ENCODE results near the gene CBX5. TPM values are rescaled to one million over a fixed set of nuclear protein-coding genes. Genes with fewer than 3 reads are reported as not detected.

The CBX5 gene
- total and polyA plus RNA-seq, 10 donors, result 6.5 to 60.3 (median 43.6) TPM

GRCh38 chr12:54294953-54295566 lies 15.1 kb upstream of the CBX5 start:
- H3K27ac ChIP-seq, result peak overlapping the region in 6 of 8 donors; percentile 36 to 94 (median 76)
- H3K27me3 ChIP-seq (replicated peaks in 1 of 7), result peaks cover 0 to 24% (median 13%) of the 10 kb centered on the region in 7 donors
- intact Hi-C loops (cut with DNase I; ENCODE audit: low total_unique reads), result no loop called here
- peaks cover 0 to 48% (median 2%) of the 10 kb centered on the region in 6 donors for H3K36me3 ChIP-seq
- TF ChIP-seq POLR2AphosphoS5 (IDR thresholded peaks at IDR 0.05) (no peak), POLR2A (IDR thresholded peaks at IDR 0.05) (no peak), CTCF (IDR thresholded peaks at IDR 0.05 in 8 of 11, conservative IDR thresholded peaks at IDR 0.05 in 3 of 11) (no peak)
- peak overlapping the region in 5 of 8 donors; percentile 0 to 47 (median 36) for H3K4me3 ChIP-seq
- H3K9me3 ChIP-seq, result no peaks in the 10 kb centered on the region
- WGBS, 5 donors, result 62 to 83% (median 65%) methylated on average over 9 of the region's 9 CpGs
- no peak for DNase-seq
- peaks cover 0 to 66% (median 11%) of the 10 kb centered on the region in 6 donors for H3K4me1 ChIP-seq

GRCh38 chr12:54294152-54294952 lies 14.4 kb upstream of the CBX5 start:
- DNase-seq, result peak; percentile 88
- intact Hi-C loops (cut with DNase I; ENCODE audit: low total_unique reads), result no loop called here
- Histone ChIP-seq H3K4me3 (peak overlapping the region in 4 of 8 donors; percentile 22 to 47 (median 37)), H3K4me1 (peaks cover 3 to 73% (median 16%) of the 10 kb centered on the region in 6 donors), H3K27ac (peak overlapping the region in 6 of 8 donors; percentile 36 to 94 (median 76)), H3K9me3 (no peaks in the 10 kb centered on the region), H3K36me3 (peaks cover 0 to 56% (median 4%) of the 10 kb centered on the region in 6 donors), H3K27me3 (replicated peaks in 1 of 7) (peaks cover 0 to 17% (median 8%) of the 10 kb centered on the region in 7 donors)
- WGBS, 5 donors, result 36 to 64% (median 53%) methylated on average over 9 of the region's 9 CpGs
- no peak for TF ChIP-seq POLR2A (IDR thresholded peaks at IDR 0.05)
- TF ChIP-seq POLR2AphosphoS5 (IDR thresholded peaks at IDR 0.05), result peak in 2 of 3 donors; percentile 22 to 62
- TF ChIP-seq CTCF (IDR thresholded peaks at IDR 0.05 in 8 of 11, conservative IDR thresholded peaks at IDR 0.05 in 3 of 11), result peak; percentile 55 to 88 (median 79)

GRCh38 chr12:54292931-54293241 lies 13.0 kb upstream of the CBX5 start:
- TF ChIP-seq POLR2AphosphoS5 (IDR thresholded peaks at IDR 0.05), result no peak
- peaks cover 3 to 84% (median 26%) of the 10 kb centered on the region in 6 donors for H3K4me1 ChIP-seq
- H3K4me3 ChIP-seq, result no peak overlapping the region
- WGBS, 5 donors, result 93 to 97% (median 94%) methylated on average over 7 of the region's 7 CpGs
- H3K27ac ChIP-seq, result peak overlapping the region in 1 of 8 donors; percentile 69
- H3K9me3 ChIP-seq, result no peaks in the 10 kb centered on the region
- intact Hi-C loops (cut with DNase I; ENCODE audit: low total_unique reads), result no loop called here
- peaks cover 0 to 3% (median 0%) of the 10 kb centered on the region in 7 donors for H3K27me3 ChIP-seq (replicated peaks in 1 of 7)
- H3K36me3 ChIP-seq, result peaks cover 0 to 70% (median 18%) of the 10 kb centered on the region in 6 donors
- DNase-seq, result no peak

- TF ChIP-seq POLR2A (IDR thresholded peaks at IDR 0.05), result no peak
- TF ChIP-seq POLR2AphosphoS5 (IDR thresholded peaks at IDR 0.05), result peak in 1 of 3 donors; percentile 63
- intact Hi-C loops (cut with DNase I; ENCODE audit: low total_unique reads), result no loop called here
- no peaks in the 10 kb centered on the region for H3K9me3 ChIP-seq
- peak overlapping the region in 1 of 8 donors; percentile 69 for H3K27ac ChIP-seq
- no peaks in the 10 kb centered on the region for H3K27me3 ChIP-seq (replicated peaks in 1 of 7)
- no peak for DNase-seq
- H3K4me3 ChIP-seq, result no peak overlapping the region
- H3K36me3 ChIP-seq, result peaks cover 0 to 76% (median 24%) of the 10 kb centered on the region in 6 donors
- WGBS, 5 donors, result 90 to 94% (median 91%) methylated on average over 22 to 30 of the region's 30 CpGs
- peaks cover 3 to 88% (median 29%) of the 10 kb centered on the region in 6 donors for H3K4me1 ChIP-seq
Measured at GRCh38 chr12:54292083-54292930, 12.4 kb upstream of the CBX5 start.

Data from spleen (tissue), 11 donors.